ENCODE measurements around the gene PIN4.
"Not testable (repeated sequence)": the region's sequence is repeated elsewhere in the genome, so short reads cannot be mapped to it uniquely, and the experiment has no call there.

DNA sequence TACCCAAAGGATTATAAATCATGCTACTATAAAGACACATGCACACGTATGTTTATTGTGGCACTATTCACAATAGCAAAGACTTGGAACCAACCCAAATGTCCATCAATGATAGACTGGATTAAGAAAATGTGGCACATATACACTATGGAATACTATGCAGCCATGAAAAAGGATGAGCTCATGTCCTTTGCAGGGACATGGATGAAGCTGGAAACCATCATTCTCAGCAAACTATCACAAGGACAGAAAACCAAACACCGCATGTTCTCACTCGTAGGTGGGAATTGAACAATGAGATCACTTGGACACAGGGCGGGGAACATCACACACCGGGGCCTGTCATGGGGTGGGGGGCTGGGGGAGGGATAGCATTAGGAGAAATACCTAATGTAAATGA lies 5.3 kb upstream of the PIN4 start:
- TF ChIP-seq, protein P1, sequence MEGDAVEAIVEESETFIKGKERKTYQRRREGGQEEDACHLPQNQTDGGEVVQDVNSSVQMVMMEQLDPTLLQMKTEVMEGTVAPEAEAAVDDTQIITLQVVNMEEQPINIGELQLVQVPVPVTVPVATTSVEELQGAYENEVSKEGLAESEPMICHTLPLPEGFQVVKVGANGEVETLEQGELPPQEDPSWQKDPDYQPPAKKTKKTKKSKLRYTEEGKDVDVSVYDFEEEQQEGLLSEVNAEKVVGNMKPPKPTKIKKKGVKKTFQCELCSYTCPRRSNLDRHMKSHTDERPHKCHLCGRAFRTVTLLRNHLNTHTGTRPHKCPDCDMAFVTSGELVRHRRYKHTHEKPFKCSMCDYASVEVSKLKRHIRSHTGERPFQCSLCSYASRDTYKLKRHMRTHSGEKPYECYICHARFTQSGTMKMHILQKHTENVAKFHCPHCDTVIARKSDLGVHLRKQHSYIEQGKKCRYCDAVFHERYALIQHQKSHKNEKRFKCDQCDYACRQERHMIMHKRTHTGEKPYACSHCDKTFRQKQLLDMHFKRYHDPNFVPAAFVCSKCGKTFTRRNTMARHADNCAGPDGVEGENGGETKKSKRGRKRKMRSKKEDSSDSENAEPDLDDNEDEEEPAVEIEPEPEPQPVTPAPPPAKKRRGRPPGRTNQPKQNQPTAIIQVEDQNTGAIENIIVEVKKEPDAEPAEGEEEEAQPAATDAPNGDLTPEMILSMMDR (IDR thresholded peaks at IDR 0.05), result not testable (repeated sequence)
- not testable (repeated sequence) for TF ChIP-seq EP300, POLR2A, POLR2AphosphoS5 (IDR thresholded peaks at IDR 0.05)
